ENCODE measurements around the gene CETN1.

CETN1 gene

DNA sequence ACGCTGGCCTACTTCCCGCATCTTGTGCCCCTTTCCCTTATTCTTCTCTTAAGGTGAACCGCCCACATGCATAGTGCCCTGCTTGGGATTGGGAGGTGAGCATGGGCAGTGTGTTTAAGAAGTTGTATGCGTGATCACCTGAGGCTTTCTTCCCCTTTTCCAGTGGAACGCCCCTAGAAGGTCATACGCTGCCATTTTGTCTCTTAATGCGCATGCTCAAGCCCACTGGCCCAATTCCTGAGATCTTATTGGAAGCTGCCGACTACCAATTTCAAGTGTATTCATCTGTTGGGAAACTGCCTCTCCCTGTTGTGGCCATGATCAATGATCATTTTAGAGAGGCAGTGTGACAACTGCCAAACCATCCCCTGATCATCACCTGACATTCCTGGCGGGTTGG is 3.3 kb upstream of the CETN1 start:
- DNase-seq (ENCODE audit: low read depth): no peak

GRCh38 chr18:577643-578375 is 2.4 kb upstream of the CETN1 start:
- DNase-seq (ENCODE audit: low read depth): no peak

DNA sequence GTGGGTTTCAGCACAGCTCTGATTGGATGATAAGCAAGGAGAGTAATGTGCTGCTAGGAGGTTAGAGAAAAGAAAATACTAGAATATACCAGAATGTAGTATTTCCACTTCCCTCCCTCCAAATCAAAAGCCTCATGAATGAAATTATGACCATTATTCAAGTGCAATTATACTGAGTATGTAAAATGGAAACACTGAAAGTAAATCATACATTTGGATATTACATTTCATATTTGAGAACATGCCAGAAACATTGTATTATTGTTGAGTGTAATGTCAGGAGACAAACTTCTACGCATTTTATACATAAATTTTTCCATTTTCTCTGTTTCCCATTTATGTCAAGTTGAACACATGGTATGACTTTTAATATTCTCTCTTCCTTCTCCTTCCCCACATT is 942 bp upstream of the CETN1 start:
- DNase-seq (ENCODE audit: low read depth): no peak

DNA sequence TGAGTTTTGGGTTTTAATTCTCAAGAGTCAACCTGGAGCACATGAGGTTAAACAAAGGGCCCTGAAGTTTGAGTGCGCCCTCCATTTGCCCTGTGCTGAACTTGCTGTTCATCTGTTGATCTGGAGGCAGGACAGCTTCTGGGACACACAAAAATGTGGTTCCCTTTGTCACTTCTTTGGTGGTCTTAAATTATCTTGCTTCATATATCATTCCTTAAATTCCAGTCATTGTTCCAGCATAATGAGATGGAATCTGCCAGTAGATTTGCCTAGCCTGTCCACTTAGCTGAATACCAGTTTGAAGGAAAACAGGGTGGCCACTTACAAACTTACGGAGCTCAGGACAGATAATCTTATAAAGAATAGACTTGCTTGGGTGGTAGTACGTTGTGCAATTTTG is 916 bp downstream of the CETN1 start:
- DNase-seq (ENCODE audit: low read depth): no peak

DNA sequence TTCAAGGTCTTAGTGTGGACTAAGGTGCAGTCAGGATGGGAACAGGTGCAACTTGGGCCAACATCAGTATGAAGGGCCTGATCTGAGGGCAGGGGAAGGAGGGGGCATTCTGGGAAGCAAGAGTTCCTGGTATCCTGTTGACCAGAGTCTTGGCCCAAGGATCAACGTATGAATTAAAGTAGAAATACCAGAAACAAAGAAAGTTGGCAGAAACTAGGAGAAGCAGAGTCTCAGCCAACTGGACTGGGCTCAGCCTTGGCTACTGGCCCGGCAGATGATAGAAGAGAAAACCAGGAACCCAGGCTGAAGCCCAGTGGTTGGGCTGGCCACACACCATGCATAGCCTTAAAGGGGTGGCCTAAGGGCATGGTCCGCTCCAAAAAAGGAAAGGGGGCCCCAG is 2.3 kb downstream of the CETN1 start:
- no peak for DNase-seq (ENCODE audit: low read depth)

GRCh38 chr18:595068-595467 is 14.9 kb downstream of the CETN1 start:
- DNase-seq (ENCODE audit: low read depth): no peak

DNA sequence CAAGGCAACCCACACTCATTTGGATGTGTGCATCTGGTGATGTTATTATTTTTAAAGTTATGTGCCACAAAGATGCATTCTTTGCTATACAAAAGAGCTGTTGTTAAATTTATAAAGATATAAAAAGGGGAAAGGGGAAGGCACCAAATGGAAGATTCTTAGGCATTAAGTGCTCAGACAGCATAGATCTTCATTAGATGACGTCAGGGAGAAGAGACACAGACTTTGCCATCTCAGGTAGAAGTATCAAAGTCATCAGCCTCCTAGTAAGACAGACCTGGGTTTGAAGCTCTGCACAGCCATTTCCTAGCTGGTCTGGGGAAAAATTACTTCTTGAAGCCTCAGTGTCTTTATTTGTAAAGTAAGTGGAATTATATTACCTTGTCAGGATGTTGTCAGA is 15.4 kb downstream of the CETN1 start:
- no peak for DNase-seq (ENCODE audit: low read depth)

DNA sequence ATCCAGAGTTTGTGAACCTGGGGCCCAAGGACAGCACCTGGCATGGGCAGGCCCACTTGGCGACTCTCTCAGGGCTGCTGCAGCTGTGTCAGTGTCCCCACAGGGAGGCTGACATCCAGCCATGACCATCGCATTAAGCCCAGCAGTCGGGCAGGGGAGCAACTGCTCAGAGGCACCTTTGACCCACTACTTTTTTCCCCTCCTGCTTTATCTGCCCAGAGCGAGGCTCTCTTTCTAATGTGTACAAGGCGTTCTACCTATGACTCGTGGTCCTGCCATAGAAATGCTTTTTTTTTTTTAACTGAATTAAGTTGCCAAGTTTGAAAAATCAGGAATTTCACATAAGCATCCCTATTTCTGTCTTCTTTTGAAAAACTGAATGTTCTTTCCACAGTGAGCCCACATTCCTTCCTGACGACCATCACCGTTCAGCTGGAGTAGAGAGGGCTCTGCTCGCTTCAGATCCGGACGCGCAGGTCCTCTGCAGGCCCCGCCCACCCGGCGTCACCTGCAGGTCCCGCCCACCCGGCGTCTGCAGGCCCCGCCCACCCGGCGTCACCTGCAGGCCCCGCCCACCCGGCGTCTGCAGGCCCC is 16.2 kb downstream of the CETN1 start:
- DNase-seq (ENCODE audit: low read depth): no peak

DNA sequence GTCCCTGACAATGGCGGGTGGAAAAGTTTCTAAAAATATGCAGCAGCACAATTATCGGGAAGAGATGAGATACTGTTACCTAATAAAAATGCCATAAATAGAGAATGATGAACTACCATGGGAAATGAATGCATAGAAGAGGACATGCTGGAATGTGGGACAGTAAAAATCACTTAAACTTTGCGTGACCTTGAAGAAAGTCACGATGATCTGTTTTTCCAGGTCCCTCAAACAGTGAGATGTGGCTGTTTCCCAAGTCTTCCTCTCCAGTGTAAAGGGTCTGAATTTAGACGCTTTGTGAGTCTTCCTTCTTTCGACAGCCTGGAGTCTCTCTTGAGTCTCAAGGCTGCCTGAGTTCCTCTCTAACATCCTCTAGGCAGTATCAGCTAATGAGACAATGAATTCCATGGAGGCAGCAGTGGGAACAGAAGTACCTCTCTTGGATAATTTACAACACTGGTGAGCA is 18.0 kb downstream of the CETN1 start:
- DNase-seq (ENCODE audit: low read depth): no peak

DNA sequence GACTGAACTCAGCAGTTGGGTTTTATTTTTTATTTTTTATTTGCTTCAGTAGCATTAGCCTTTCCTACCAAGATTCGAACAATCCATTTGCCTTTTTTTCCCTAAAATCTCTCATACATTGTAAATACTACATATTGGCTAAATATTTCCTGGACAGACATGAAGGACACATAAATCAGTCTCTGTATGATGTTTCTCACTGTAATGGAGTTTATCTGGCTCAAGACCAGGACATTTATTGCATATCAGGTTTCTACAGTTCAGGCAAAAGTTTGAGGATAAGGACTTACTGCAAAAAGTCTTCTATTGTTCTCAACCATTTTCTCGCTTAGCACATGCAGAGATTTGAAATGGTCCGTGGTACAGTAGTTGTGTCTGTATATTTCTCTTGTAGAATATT is 19.9 kb downstream of the CETN1 start:
- no peak for DNase-seq (ENCODE audit: low read depth)

GRCh38 chr18:604771-605170 is 24.6 kb downstream of the CETN1 start:
- no peak for DNase-seq (ENCODE audit: low read depth)

- DNase-seq (ENCODE audit: low read depth): no peak
Observed at GRCh38 chr18:607930-608329, 27.8 kb downstream of the CETN1 start.

DNA sequence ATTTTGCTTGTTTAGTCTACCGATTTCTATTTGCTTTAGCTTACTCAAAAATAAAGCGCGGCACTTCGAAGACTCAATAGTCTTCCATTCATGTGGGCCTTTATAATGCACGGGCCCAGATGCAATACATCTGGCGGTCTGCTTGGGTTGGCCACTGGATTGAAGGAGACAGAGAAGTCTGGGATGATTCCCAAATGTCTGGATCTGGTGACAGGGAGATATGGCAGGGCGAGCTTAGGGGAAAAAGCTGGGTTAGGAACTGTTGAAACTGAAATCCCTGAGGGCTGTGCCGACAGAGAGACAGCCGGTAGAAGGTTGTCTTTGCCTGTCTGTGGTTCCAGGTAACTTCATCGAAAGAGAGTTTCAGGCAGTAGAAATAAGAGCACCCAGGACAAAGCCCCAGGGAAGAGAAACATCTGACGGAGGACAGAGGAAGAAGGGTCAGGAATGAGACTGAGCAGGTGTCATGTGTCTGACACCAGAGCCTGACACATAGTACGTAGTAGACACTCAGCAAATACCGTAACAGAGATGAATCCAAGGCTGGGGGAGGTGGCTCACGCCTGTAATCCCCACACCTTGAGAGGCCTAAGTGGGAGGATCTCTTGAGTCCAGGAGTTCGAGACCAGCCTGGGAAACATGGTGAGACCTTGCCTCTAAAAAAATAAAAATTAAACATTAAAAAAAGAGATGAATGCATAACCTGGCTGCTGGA is 30.2 kb downstream of the CETN1 start:
- no peak for DNase-seq (ENCODE audit: low read depth)

- no peak for DNase-seq (ENCODE audit: low read depth)
Observed at GRCh38 chr18:612156-612555, 32.0 kb downstream of the CETN1 start.

DNA sequence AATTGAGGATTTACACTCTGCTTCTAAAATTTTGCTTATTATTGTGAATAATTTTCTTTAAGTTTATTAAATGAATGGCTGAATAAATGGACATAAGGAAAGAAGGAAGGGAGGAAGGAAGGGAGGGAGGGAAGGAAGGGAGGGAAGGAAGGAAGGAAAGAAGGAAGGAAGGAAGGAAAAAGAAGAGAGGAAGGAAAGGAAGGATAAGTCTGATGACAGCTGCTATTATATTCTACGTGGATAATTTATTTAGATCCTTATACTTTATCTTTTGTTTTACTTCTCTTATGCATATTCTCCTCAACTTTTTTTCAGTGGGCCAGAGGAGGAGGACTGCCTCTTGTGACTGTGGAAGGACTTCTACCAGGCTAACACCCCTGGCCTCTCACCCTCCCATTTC is 34.0 kb downstream of the CETN1 start:
- DNase-seq (ENCODE audit: low read depth): no peak

DNA sequence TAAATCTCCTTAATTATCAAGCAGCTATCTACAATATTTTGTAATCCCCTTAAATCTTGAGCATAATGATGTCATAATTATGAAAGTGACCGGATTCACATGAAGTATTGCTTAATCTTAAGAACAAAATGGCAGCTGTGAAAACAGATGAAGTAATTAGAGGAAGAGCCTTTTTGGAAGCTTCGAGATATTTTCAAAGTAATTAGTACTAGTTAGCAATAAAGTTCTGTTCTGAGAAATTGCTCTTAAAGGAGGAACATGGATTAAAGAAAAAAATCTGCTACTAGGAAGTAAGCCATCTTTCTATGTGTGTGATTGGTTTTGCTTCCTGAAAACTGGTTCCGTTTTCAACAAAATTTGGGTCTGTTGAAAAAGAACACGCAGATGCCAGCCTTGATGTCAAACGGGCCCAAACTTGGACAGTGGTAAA is 34.9 kb downstream of the CETN1 start:
- no peak for DNase-seq (ENCODE audit: low read depth)

DNA sequence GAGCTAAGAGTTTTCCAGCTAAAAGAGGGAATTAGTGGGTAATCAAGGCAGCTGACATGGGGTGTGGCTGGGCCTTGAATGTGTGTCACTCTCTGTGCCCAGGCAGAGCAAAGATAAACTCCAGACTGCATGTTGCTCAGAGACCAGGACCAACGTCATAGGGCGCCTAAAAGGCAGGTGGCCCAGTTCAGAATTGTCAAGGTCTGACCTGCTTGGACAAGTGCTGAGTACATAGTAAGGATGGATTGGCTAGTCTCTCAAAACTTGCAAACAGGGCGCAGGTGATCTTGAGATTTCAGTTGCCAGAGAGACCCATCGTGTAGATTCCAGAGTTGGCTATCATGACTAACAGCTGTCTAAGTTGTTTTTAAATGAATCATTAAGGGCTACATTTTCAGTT is 35.6 kb downstream of the CETN1 start:
- DNase-seq (ENCODE audit: low read depth): no peak

DNA sequence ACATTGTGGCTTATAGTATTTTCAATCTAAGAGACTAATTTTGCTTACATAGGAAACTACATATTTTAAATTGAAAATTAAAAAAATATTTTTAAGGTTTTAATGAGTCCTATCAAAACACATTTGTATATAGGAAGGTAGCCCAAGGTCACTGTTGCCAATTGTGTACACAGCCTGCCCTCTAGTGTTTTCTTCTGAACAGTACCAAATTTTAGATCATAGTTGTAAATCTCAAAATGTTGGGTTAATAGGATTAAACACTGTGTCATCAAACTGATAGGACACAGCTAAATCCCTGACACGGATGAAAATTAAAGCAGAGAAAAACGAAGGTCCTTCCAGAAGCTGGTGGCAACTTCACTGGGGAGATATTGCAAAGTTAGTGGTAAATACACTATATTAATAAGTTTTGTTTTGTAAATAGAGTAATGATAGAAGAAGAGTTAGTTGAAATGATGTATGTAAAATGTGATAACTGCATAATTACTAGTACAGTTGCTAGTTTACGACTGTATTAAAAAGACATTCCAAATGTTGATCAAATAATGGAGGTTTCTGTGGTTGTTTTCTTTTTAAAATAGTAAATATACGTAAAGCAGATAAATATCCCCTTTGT is 36.3 kb downstream of the CETN1 start:
- DNase-seq (ENCODE audit: low read depth): no peak

GRCh38 chr18:617970-618504 is 37.9 kb downstream of the CETN1 start:
- DNase-seq (ENCODE audit: low read depth): no peak

GRCh38 chr18:618618-619017 is 38.4 kb downstream of the CETN1 start:
- no peak for DNase-seq (ENCODE audit: low read depth)

- DNase-seq (ENCODE audit: low read depth): no peak
Observed at GRCh38 chr18:621291-622043, 41.3 kb downstream of the CETN1 start.

- no peak for DNase-seq (ENCODE audit: low read depth)
Observed at GRCh38 chr18:622289-622688, 42.1 kb downstream of the CETN1 start.

All from T-helper 22 cell (primary cell).